Ramos (cell line): ENCODE measurements around the gene FASN.

Experiments used
- in situ Hi-C: fragments of 300-500 bp; cut with MboI; formaldehyde crosslinking; loops from one replicate; pipeline ENCODE4 v1.14.3; 2022; ENCODE audit warnings: low sequenced_read_pairs; ENCODE audit not compliant: unreplicated experiment

Gene FASN

DNA sequence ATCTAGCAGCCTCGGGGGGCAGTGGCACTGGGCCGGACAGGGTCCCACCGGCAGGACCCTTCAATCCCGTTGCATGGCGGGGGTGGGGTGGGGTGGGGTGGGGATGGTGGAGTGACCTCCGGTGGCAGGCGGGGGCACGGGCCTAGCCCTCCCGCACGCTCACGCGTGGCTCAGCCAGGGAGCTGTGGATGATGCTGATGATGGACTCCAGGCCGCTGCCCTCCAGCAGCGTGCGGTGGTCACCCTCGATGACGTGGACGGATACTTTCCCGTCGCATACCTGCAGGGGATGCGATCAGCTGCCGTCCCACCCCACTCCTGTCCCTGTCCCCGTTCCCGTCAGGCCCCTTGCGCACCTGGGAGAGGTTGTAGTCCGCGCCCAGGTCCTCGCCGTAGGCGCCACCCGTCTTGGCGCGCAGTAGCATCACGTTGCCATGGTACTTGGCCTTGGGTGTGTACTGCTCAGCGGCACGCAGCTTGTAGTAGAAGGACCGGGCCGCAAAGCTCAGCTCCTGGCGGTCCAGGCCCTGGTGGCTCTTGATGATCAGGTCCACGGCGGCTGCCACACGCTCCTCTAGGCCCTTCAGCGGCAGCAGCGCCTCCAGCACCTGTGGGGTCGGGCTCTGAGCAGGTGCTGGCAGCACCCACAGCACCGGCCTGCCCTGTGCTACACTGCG, 18.9 kb downstream of the FASN start:
- in situ Hi-C loops, result no loop called here

DNA sequence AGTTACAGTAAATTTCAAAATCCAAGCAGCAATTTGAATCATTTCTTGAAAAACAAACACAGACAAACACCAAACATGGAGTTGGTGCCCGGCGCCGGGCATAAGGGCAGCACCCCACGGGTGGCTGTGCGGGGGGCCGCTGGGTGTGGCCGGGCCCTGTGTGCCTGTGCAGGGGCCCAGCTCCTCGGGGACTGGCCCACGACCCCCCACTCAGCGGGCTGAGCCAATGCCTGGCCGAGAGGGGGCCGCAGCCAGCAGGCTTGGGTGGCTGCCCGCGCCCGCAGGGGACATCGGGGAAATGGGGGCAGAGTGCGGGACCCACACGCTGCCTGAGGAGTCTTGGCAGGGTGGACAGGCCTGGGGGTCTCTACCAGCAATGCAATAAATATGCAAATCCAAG, 19.6 kb downstream of the FASN start:
- in situ Hi-C loops, result no loop called here

DNA sequence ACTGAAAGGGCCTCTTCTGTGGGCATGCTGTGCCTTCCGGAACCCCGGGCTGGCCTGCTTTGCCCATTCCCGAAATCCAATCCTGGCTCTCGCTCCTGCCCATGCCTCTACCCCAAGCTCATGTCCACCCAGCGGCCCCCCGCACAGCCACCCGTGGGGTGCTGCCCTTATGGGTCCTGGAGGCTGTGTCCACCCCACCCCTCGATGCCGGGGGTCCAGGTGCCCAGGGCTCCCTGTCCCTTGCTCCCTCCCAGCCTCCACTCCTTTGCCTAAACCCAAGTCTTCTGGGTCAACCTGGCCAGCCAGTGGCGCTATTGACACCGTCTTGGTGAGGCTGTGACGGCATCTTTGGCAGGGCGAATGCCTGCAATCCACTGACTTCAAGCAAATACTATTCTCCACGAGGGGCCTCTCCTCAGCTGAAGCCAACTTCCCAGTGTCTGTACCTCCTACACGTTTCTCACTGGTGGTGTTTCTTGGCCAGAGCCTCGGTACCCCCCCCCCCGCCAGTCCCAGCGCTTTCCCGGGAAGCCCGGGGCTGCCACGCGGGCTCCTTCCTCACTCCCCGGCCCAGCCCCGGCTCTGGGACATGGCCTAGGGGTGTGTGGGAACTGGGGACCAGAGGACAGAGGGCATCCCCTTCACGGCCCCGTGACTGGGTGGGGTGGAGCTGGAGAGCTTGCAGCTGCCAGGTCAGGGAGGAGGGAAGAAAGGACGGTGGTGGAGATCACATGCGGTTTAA, 20.2 kb downstream of the FASN start:
- in situ Hi-C loops, result no loop called here

DNA sequence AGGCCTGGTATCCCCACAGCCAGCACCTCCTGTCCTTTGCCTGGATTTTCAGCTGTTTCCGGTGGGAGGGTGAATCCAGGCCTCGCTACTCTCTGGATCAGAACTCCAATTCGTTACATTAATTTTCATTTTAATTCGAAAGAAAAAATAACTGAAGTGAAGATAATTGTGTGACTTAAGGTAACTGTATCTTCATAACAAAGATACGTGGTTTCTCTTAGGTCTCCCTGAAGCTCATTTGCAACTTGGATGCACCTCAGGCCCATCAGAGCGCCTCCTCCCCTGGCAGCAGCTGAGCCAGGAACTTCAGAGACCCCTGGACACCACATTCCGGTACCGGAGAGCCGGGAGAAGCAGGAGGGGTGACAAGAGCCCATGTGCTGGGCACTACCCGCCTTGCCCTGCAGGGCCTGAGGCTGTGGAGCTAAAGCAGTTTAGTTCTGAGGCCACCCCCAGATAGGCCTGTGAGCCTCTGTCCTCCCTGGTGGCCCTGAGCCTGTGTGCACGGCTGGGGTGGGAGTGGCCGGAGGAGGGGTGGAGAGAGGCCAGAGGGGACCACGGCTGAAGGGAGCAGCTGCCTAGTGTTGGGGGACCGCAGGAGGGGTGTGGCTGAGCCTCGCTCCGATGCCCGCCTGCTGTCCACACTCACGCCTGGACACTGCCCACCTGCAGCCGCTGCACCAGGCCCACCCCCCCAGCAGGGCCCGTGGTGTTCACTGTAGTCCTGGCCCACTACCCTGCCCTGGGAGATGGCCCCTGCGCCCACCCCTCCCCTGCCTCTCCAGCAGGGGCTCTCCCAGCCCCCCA, 21.0 kb downstream of the FASN start:
- in situ Hi-C loops, result no loop called here

DNA sequence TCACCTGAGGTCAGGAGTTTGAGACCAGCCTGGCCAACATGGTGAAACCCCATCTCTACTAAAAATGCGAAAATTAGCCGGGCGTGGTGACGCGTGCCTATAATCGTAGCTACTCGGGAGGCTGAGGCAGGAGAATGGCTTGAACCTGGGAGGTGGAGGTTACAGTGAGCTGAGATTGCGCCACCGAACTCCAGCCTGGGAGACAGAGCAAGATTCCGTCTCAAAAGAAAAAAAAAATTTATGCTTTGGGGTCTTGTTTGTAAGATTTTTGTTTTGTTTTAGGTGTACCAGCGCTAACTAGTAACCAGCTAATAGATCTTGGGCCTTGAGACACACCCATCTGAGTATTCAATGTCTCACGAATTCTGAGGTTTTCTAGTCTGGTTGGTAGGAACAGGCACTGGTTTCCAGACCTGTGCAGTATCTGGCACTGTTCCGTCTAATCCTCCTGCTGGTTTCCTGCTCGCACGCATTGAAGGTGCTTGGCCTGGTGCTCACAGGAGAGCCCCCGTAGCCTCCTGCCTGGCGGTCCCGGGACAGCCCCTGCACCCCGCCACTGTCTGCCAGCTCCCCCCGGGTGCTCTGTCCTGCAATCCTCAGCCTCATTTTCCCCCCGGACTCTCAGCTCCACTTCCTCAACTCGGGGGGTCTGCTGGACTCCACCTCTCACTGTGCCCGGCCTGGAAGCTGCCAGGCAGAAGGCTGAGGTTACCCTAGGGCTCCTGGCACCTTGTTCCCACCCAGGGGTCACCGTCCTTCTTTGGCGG, 21.8 kb downstream of the FASN start:
- in situ Hi-C loops, result no loop called here

DNA sequence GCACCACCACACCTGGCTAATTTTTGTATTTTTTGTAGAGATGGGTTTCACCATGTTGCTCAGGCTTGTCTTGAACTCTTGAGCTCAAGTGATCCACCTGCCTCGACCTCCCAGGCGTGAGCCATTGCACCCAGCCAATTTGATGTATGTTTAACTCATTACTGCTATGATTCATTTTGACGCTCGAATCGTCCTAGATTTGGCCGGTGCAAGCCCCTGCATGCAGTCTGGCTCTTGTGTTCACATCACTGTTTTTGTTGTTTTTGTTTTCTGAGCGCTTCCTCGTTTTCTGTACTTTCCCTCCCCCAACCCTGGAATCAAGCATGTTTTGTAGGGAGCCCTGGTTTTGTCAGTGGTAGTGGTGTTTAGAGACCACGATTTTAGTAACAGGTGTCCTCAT, 24.6 kb downstream of the FASN start:
- in situ Hi-C loops, result no loop called here

DNA sequence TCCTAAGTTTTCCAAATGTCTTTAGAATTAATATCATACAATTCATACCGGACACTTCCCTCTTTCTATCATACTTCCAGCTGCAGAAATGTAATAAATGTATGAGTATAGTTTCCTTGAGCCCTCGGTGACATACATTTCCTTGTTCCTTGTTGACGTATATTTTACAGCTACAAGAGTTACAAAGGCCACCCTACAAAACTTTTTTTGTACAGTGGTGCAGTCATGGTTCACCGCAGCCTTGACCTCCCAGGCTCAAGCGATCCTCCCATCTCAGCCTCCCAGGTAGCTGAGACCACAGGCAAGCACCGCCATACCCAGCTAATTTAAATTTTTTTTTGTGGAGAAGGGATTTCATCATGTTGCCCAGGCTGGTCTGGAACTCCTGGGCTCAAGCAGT, 25.2 kb downstream of the FASN start:
- in situ Hi-C loops, result no loop called here

DNA sequence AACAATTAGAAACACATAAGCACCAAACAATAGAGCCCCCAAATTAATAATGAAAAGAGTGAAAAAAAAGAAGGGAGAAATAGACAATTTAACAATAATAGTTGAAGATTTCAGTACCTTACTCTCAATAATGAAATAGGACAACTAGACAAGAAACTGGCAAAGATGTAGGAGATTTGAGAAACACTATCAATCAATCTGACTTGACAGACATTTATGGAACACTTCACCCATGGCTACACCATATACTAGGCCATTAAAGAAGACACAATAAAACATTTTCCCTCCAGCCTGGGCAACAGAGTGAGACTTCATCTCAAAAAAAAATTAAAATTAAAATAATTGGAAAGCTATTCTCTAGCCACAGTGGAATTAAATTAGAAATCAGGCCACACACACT, 27.4 kb downstream of the FASN start:
- in situ Hi-C loops, result no loop called here

DNA sequence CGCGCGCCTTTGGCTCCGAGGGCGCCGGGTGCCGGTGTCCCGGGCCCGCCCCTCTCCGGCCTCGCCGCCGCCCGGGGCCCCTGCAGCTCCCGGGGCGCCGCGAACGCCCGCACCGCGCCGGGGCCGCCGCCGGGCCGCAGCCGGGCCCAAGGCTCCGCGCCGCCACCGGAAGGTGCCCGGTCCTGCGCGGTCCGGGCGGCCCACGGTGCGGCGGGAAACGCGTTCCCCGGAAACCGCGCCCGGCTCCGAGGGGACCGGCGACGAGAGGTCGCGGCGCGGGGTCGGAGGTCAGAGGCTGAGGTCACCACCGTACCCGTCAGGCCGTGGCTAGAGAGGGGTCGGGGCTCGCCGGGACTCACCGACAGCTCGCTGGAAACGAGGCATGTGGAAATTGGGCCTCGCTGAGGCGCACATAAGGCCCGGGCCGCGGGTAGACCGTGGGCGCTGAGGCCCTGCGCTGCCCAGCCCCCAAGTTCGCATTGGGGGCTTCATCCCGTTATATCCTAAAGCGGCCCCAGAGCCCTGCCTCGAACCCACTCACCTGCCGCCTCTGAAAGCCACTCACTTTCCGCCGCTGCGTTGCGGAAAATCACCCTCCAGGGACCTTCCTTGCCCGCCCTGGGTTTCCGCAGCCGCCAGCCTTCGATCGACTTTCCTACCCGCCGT, 32.3 kb downstream of the FASN start, which contains the start of gene DUS1L:
TSS of gene DUS1L (minus strand) at position 167 of the 666 bp plus-strand sequence. CDS start 745 bp downstream, outside the sequence.
- in situ Hi-C loops, result no loop called here

DNA sequence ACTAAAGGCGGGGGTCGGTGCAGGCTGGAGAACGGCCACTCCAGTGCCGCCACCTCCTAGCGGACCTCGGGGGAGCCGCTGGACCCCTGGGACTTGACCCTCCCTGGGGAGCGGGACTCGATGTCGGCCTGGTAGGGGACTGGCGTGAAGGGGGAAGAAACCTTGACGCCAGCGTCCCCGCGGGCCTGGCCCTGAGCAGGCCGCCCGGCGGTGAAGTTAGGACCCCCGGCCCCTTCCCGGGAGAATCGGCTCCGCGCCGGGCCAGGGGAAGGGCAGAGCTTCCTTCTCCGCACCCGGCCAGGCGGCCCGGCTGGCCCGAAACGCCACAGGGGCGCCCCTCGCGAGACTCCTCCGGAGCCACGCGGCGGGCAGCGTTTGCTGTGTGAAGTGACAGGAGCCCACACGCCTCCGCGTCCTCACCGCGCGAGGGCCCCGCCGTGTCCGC, 32.8 kb downstream of the FASN start:
- in situ Hi-C loops, result no loop called here

DNA sequence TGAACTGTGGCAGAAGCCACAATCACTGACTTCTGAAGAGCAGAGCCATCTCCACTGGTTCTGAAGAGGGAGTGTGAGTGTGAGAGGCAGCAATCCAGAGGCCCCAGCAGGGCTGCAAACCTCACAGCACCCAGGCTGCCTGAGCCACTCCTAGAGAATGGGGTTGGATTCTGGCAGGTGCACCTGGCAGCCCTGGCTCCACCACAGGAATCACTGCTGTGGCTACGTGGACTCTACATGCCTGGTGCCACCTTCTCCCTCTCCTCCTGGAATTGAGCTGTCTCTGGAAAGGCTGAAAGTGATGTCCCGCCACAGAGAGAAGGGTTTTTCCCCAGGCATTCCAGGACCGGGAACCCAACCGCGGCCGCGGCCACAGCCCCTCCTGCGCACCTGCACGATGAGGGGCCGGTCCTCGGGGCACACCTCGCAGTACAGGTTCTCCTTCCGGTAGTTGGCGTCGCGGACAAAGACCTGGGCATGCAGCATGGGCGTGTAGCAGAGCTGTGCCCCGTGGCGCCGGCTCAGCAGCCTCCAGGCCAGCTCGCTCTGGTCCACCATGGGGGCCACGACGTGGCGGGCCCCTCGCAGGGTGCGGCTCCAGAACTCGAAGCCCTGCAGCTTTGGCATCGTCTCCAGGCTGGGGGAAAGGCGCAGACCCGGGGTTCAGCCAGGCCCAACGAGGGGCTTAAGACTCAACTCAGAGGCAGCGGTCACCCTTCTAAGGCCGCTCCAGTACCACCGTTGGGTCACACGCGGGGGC, 33.4 kb downstream of the FASN start:
- in situ Hi-C loops, result no loop called here

DNA sequence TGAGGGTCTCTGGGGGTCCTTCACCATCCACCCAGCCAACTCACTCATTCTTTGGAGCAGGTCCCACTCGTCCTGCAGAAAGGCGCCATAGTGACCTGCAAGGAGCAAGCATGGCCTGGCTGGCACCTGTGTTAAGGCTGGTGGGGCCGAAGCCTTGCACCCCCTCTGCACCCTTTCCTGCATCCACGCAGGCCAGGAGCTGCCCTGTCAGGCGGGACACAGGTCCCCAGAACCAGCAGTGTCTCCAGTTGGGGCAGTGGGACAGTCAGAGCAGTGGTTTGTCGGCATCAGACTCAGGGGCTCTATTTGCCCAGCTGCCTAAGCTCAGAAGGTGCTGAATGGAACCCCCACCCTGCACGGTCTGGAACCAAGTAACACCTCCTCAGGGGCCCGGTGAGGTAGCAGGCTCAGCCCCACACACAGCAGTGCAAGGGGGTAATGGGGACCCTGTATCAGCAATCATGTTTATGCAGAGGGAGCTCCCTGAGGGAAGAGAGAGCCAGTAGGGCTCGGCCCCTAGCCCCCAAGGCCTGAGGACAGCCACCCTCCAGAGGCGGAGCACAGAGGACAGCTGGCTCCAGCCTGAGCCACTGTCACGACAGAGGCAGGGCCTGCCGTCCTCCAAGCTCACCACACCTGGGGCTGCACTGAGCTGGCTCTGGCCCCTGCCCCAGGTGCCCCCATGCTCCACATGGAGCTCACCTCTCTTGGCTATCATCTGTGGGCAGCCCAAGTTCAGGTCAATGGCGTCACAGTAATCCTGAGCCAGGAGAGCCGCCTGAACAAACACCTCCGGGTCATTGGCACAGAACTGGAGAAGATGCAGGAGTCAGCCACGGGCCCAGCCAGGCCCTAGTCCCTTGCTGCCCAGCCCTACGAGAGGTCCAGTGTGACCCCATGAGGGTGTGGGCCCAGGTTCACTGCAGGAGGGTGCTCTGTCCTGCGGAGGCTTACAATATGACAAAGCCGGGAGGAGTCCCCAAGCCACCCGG, 34.3 kb downstream of the FASN start:
- in situ Hi-C loops, result no loop called here

DNA sequence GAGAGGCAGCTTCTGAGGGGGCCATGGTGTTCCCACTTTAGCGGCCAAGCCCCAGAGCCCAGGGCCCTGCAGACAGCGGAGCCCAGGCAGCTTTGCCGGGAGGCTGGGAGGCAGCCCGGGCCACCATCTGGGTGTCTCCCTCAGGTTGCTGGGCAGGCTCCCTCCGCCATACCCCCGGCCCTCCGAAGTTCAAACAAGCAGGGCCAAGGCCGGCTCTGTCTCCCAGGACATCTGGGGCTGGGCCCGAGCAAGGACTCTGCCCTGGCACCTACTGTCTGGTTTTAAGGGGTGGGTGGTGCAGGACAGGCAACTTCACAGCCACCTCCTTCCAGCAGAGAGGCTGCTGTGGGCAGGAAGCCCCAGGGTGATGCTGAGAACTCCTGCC, 35.1 kb downstream of the FASN start:
- in situ Hi-C loops, result no loop called here

DNA sequence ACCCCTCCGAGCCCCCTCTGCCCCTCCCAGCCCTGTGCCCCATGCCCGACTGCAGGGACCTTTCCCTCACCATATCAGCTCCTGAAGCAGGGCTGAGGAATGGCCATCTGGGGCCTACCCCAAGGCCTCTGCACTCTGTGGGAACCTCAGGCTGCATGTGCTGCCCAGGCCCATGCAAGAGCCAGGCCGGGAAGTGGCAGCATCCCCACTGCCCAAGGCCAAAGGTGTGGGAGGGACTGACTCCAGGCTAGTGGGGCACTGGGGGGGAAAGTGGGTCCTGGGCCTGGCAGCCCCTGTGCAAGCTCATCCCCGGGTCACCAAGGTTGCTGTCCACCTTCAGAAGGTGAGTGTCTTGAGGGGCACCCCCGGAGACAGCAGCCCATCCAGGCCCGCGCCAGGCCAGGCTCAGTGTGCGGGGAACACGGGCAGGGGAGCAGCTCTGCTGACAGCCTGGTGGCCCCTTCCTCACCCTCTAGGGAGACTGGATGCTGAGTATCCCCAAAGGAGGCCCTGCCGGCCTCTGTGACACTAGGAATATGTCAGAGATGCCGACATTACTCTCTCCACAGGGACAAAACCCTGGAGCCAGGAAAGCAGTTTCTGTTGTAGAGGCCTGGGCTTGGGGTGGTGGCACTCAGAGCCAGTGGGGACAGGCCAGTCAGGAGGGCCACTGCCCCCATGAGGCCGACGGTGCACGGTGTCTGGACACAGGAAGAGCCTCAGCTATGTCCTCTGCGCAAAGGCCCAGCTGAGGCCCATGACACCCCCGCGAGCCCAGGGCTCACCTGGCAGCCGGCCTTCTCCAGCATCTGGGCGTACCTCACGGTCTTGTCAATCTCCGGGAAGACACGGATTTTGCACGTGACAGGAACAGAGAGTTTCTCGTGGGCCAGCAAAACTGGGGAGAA, 35.7 kb downstream of the FASN start:
- in situ Hi-C loops, result no loop called here

DNA sequence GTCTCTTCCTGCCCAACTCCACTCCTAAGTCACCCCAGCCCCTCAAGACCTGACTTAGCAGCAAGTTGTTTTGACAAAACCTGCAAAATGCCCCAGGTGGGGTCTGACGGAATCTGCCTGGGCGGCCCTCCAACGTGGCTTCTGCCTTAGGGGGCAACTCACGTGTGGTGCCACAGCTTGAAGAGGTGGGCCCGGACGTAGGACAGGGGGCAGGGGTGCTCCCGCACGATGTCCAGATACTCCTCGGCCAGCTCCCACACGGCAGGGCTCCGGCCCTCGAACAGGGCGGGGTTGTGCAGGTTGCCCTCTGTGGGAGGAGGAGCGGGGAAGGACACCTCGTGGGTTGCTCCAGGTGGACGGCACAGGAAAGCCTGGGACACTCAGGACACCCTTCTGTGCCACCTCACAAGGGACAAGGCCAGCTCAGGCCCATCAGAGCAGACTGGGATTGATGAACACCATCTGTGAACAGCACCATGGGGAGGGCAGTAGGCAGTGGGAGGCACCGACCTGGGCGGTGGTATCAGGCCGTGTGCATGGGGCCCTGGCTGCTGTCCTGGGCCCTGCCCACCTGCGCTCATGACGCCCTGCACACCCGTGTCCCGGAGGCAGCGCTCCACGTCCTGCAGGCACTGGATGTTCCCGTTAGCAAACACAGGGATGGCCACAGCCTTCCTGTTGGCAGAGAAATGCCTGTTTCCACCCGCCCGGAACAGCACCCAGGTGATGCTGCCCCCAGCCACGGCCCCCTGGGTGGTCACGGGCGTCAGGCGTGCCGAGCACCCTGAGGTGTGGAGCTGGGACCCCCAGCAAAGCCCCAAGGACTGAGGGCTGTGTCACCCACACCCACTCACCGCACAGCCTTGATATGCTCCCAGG, 36.8 kb downstream of the FASN start:
- in situ Hi-C loops, result no loop called here

DNA sequence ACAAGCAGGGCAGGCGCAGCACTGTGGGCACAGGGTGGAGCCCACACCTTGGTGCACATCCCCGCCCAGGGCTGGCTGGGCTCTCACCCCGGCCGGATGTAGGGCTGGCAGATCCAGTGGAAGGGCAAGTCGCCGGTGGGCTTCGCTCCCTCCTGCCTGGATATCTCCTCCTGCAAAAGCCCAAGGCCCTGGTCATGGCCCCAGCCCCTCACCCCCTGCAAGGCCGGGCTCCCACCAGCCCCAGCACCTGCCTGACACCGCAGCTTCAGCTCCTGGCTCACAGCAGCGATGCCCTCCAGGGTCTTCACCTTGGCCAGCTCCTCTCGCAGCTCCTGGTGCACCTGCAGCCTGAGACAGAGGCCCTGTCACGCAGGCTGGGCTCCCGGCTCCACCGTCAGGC, 37.4 kb downstream of the FASN start:
- in situ Hi-C loops, result no loop called here
